ENCODE results near the gene TBL1X. TPM values are rescaled to one million over a fixed set of nuclear protein-coding genes. Genes with fewer than 3 reads are reported as not detected.

Gene TBL1X
- total and polyA plus RNA-seq, 10 of the 15 experiments (the other 5 are each of a cell fraction or from before 2014, with no cell fraction given) = 4.4 to 26.3 (median 10.6) TPM

DNA sequence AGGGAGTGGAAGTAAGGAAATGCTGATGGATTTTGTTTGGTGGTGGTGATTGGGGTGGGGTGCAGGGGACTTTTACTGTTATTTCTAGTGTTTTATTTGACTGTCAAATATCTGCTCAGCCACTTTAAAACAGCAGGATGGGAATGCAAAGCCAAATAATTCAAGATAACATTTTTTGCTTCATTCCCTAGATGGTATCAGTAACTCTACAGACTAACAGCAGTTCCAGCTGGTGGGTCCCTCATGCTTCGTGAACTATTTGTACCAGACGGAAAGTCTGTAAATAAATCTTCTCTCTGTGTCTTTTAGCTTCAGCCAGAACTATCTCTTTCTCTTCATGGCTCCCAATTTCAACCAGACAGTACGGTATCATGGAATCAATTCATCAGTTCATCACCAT lies 273.3 kb downstream of the TBL1X start (continued):
- TF ChIP-seq PRDM15 (CRISPR knock-in tag; IDR thresholded peaks at IDR 0.05) = no peak

GRCh38 chrX:9739130-9739529 lies 274.3 kb downstream of the TBL1X start:
- H3K36me3 ChIP-seq (ENCODE audit: control insufficient read depth in 2 of 2, insufficient read depth in 2 of 2, low read length in 1 of 2) = no peaks in the 10 kb centered on the region
- H3K4me1 ChIP-seq (ENCODE audit: control insufficient read depth, insufficient read depth, low read length) = no peaks in the 10 kb centered on the region
- POLR2A ChIA-PET = no interaction called here
- in situ Hi-C loops (cut with MboI) = no loop called here
- no TSS peak for BruUV-seq (replicated peaks)
- RAD21 ChIA-PET (ENCODE audit: unreplicated experiment) = no interaction called here
- no peak overlapping the region for H3K4me2 ChIP-seq (ENCODE audit: control insufficient read depth, insufficient read depth)
- no peak for DNase-seq (ENCODE audit: low read depth, low spot score)
- H3K9ac ChIP-seq (ENCODE audit: control insufficient read depth, insufficient read depth, low read length) = no peak overlapping the region
- intact Hi-C loops (cut with micrococcal nuclease; ENCODE audit: unreplicated experiment) = no loop called here
- no peak overlapping the region for H3K27ac ChIP-seq (ENCODE audit: control insufficient read depth, insufficient read depth)
- H3K79me2 ChIP-seq (ENCODE audit: control insufficient read depth, insufficient read depth, low read length) = no peaks in the 10 kb centered on the region
- H3K9me3 ChIP-seq (replicated peaks; ENCODE audit: control insufficient read depth, insufficient read depth, low read length) = no peaks in the 10 kb centered on the region
- no peaks in the 10 kb centered on the region for H4K20me1 ChIP-seq (ENCODE audit: control insufficient read depth, insufficient read depth)
- WGBS (ENCODE audit: insufficient coverage, insufficient replicate concordance, low lambda C conversion rate, missing lambda C conversion rate) = 8% methylated on average over 5 of the region's 5 CpGs
- ATAC-seq = peak; percentile 69
- SMC1A ChIA-PET (ENCODE audit: uncharacterized antibody, unreplicated experiment) = interaction anchor here (1.0 kb wide), 2 partner anchors 15 to 317 kb away, joined by 3 read pairs; no protein-coding TSS in a partner anchor
- H2AFZ ChIP-seq (ENCODE audit: control insufficient read depth, low read depth, low read length) = no peak overlapping the region
- CTCF ChIA-PET = no interaction called here
- H3K27me3 ChIP-seq (replicated peaks in 1 of 2; ENCODE audit: control insufficient read depth in 2 of 2, insufficient read depth in 2 of 2, low read length in 1 of 2) = no peaks in the 10 kb centered on the region
- H3K4me3 ChIP-seq = no peak overlapping the region
- FAIRE-seq = no peak
- peak; percentile 13 for TF ChIP-seq MEF2B (IDR thresholded peaks at IDR 0.05; ENCODE audit: partially characterized antibody, poor library complexity, severe bottlenecking)
- TF ChIP-seq, protein P1, sequence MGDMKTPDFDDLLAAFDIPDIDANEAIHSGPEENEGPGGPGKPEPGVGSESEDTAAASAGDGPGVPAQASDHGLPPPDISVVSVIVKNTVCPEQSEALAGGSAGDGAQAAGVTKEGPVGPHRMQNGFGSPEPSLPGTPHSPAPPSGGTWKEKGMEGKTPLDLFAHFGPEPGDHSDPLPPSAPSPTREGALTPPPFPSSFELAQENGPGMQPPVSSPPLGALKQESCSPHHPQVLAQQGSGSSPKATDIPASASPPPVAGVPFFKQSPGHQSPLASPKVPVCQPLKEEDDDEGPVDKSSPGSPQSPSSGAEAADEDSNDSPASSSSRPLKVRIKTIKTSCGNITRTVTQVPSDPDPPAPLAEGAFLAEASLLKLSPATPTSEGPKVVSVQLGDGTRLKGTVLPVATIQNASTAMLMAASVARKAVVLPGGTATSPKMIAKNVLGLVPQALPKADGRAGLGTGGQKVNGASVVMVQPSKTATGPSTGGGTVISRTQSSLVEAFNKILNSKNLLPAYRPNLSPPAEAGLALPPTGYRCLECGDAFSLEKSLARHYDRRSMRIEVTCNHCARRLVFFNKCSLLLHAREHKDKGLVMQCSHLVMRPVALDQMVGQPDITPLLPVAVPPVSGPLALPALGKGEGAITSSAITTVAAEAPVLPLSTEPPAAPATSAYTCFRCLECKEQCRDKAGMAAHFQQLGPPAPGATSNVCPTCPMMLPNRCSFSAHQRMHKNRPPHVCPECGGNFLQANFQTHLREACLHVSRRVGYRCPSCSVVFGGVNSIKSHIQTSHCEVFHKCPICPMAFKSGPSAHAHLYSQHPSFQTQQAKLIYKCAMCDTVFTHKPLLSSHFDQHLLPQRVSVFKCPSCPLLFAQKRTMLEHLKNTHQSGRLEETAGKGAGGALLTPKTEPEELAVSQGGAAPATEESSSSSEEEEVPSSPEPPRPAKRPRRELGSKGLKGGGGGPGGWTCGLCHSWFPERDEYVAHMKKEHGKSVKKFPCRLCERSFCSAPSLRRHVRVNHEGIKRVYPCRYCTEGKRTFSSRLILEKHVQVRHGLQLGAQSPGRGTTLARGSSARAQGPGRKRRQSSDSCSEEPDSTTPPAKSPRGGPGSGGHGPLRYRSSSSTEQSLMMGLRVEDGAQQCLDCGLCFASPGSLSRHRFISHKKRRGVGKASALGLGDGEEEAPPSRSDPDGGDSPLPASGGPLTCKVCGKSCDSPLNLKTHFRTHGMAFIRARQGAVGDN (IDR thresholded peaks at IDR 0.05) = no peak
- peak; percentile 39 for TF ChIP-seq IKZF1 (conservative IDR thresholded peaks at IDR 0.05)
- peak; percentile 30; the same call in 1 of the 2 replicates for TF ChIP-seq PKNOX1 (IDR thresholded peaks at IDR 0.05)
- TF ChIP-seq EED (IDR thresholded peaks at IDR 0.05; ENCODE audit: low read depth) = 0 out of 2 replicates have a peak, but pooled peaks have one; percentile 18
- TF ChIP-seq MYC (IDR thresholded peaks at IDR 0.05; ENCODE audit: insufficient read depth, insufficient read length, insufficient replicate concordance, low read length, severe bottlenecking) = no peak
- no peak for TF ChIP-seq CHD1 (IDR thresholded peaks at IDR 0.05; ENCODE audit: low read depth, low read length)
- TF ChIP-seq SKIL (IDR thresholded peaks at IDR 0.05; ENCODE audit: low read depth, poor library complexity, severe bottlenecking) = no peak
- no peak for TF ChIP-seq NR2F1 (conservative IDR thresholded peaks at IDR 0.05)
- no peak for TF ChIP-seq CREB1 (IDR thresholded peaks at IDR 0.05; ENCODE audit: low read depth)

All from GM12878 (cell line).